HCT116 (cell line): ENCODE data around the gene GPATCH8.

ENCODE experiments used
- POLR2A ChIP-seq: IDR thresholded peaks from 2 replicates; pipeline ENCODE4 v1.7.0; 2011; ENCODE audit warnings: borderline replicate concordance; ENCODE audit not compliant: insufficient read depth, insufficient read length; ENCODE audit errors: extremely low read depth
- TF ChIP-seq, protein P1 (sequence below), 3 experiments: fragments of 200-600 bp in 1 of 3; sonication (generic) in 1 of 3; IDR thresholded peaks in 2 of 3; conservative IDR thresholded peaks in 1 of 3; 2 replicates each; pipeline ENCODE4 v1.5.1; 2012 to 2017; ENCODE audit warnings: low read depth in 2 of 3, low read length in 2 of 3, antibody characterized with exemption in 1 of 3, borderline replicate concordance in 1 of 3, control low read depth in 1 of 3, mild to moderate bottlenecking in 1 of 3, mixed read lengths in 1 of 3, mixed run types in 1 of 3, moderate library complexity in 1 of 3; ENCODE audit not compliant: insufficient read depth in 1 of 3

DNA sequence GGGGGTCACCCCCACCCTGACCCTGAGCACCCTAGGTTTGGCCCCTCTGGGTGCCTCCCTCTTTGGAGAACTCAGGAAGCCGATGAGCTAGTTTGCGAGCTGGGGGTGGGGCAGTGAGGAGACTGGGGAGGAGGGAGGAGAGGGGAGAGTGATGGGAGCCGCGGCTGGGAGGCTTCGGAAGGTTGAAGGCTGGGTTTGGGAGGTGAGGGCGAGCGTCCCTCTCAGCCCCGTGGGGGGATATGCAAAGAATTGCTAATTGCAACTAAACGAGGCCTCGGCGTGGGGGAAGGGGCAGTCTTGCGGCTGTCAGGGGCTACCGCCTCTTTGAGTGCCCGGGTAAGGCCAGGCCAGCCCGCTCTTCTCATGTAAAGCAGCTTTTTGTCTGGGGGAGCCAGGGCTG is 36.5 kb upstream of the GPATCH8 start:
- TF ChIP-seq, protein P1, sequence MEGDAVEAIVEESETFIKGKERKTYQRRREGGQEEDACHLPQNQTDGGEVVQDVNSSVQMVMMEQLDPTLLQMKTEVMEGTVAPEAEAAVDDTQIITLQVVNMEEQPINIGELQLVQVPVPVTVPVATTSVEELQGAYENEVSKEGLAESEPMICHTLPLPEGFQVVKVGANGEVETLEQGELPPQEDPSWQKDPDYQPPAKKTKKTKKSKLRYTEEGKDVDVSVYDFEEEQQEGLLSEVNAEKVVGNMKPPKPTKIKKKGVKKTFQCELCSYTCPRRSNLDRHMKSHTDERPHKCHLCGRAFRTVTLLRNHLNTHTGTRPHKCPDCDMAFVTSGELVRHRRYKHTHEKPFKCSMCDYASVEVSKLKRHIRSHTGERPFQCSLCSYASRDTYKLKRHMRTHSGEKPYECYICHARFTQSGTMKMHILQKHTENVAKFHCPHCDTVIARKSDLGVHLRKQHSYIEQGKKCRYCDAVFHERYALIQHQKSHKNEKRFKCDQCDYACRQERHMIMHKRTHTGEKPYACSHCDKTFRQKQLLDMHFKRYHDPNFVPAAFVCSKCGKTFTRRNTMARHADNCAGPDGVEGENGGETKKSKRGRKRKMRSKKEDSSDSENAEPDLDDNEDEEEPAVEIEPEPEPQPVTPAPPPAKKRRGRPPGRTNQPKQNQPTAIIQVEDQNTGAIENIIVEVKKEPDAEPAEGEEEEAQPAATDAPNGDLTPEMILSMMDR (IDR thresholded peaks at IDR 0.05 in 2 of 3, conservative IDR thresholded peaks at IDR 0.05 in 1 of 3; ENCODE audit: borderline replicate concordance in 1 of 3, insufficient read depth in 1 of 3, low read depth in 2 of 3, low read length in 2 of 3): no peak
- no peak for TF ChIP-seq POLR2A
